Measurements from ENCODE around the gene FMO3.

FMO3 gene

DNA sequence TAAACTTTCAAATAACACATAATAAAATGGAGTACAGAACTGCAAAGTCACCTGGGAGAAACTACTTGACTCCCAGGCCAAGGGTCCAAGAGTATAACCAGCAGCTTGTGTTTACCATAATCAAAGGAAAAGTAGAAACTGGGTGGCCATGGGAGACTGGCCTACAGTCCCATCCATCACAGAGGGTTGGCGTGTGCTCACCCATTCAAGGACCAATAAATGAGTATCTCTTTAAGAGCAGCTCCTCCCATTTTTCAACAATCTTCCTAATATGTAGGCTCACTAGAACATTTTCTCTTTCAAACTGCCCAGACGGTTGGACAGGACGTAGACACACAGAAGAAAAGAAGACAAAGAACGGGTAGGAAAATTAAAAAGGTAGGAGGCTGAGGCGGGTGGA is at the start of gene FMO3:
Gene FMO3 (plus strand): TSS at position 302 of the 400 bp plus-strand sequence. CDS start 1,754 bp downstream, outside the sequence.
- ChIA-PET CTCF (interaction anchor here (1.9 kb wide), 1 partner anchor 9 kb away, joined by 9 read pairs; no protein-coding TSS in a partner anchor), POLR2A (no interaction called here)
- H3K4me3 ChIP-seq (ENCODE audit: low read depth, low read length): no peak within 1 kb of the TSS
- DNase-seq (ENCODE audit: low read depth, low spot score): no peak
- TF ChIP-seq, protein P1, sequence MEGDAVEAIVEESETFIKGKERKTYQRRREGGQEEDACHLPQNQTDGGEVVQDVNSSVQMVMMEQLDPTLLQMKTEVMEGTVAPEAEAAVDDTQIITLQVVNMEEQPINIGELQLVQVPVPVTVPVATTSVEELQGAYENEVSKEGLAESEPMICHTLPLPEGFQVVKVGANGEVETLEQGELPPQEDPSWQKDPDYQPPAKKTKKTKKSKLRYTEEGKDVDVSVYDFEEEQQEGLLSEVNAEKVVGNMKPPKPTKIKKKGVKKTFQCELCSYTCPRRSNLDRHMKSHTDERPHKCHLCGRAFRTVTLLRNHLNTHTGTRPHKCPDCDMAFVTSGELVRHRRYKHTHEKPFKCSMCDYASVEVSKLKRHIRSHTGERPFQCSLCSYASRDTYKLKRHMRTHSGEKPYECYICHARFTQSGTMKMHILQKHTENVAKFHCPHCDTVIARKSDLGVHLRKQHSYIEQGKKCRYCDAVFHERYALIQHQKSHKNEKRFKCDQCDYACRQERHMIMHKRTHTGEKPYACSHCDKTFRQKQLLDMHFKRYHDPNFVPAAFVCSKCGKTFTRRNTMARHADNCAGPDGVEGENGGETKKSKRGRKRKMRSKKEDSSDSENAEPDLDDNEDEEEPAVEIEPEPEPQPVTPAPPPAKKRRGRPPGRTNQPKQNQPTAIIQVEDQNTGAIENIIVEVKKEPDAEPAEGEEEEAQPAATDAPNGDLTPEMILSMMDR (IDR thresholded peaks at IDR 0.05; ENCODE audit: insufficient read depth, low read length, missing control alignments): no peak

DNA sequence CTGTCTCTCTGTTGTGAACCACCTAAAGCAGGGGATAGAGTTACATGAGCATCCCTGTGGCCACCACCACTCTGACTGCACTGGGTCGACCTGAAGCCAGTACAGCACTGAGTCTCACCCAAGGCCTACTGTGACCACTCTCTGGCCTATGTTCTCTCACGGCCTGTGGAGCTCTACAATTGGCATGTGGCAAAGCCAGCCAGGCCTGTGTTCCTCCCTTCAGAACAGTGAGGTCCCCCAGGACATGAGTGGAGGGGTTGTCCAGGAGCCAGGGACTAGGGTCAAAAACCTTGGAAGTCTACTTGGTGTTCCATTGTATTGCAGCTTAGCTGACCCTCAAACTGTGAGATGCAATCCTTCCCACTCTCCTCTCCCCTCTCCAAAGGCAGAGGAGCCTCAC is 42.7 kb upstream of the FMO3 start:
- ChIA-PET CTCF (no interaction called here), POLR2A (no interaction called here)
- DNase-seq (ENCODE audit: low read depth, low spot score): no peak
- H3K4me3 ChIP-seq (ENCODE audit: low read depth, low read length): no peak overlapping the region
- TF ChIP-seq, protein P1 (IDR thresholded peaks at IDR 0.05; ENCODE audit: insufficient read depth, low read length, missing control alignments): no peak

DNA sequence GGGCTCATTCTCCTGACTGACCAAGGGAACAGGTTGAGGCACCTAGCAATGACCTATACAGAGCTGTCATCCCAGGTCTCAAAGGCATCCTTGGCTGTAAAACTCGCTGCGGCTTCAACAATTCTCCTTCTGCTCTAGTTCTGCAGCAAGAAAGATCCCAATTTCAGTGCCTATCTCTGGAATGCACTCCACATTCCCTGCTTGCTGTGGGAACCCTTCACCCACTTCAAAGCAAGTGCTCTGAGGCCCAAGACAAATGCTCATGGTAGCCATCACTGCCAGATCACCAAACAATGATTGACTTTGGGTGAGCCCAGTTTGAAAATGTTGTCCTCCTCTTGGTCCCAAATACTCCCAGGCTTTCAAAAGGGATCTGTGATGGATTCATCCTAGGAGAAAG is 37.7 kb upstream of the FMO3 start:
- TF ChIP-seq, protein P1 (IDR thresholded peaks at IDR 0.05; ENCODE audit: insufficient read depth, low read length, missing control alignments): no peak
- ChIA-PET POLR2A (no interaction called here), CTCF (no interaction called here)
- no peak overlapping the region for H3K4me3 ChIP-seq (ENCODE audit: low read depth, low read length)
- DNase-seq (ENCODE audit: low read depth, low spot score): no peak

DNA sequence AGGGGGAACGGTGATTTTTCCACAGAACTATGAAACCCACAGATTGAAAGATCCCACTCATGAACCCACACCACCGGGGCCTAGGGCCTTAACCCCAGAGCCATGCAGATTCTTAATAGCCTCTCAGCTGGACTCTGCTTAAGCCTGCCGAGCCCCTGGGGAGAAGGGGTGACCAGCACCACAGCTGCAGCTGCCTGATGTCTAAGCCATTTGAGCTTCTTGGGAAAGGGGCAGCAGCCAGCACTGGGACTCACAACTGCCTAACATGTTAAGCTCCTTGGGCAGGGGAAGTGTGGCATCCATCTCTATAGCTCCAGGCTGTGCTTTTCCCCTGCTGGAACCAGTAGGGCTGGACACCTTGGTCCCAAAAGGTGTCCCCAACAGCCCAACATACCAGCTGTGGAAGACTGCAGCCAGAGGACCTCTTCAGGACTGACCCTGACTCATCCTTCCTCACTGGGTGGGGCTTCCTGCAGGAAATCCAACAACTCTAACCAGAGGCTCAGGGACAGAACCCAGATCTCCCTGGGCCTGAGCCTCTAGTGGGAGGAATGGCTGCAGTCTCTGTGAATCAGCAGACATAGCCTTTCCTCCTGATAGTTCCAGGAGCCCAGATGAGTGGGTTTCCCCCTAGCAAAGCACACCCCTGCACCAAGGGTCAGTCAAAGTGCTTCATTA is 34.6 kb upstream of the FMO3 start:
- no peak for DNase-seq (ENCODE audit: low read depth, low spot score)
- no peak overlapping the region for H3K4me3 ChIP-seq (ENCODE audit: low read depth, low read length)
- CTCF ChIA-PET: no interaction called here
- POLR2A ChIA-PET: no interaction called here
- TF ChIP-seq, protein P1 (IDR thresholded peaks at IDR 0.05; ENCODE audit: insufficient read depth, low read length, missing control alignments): no peak

DNA sequence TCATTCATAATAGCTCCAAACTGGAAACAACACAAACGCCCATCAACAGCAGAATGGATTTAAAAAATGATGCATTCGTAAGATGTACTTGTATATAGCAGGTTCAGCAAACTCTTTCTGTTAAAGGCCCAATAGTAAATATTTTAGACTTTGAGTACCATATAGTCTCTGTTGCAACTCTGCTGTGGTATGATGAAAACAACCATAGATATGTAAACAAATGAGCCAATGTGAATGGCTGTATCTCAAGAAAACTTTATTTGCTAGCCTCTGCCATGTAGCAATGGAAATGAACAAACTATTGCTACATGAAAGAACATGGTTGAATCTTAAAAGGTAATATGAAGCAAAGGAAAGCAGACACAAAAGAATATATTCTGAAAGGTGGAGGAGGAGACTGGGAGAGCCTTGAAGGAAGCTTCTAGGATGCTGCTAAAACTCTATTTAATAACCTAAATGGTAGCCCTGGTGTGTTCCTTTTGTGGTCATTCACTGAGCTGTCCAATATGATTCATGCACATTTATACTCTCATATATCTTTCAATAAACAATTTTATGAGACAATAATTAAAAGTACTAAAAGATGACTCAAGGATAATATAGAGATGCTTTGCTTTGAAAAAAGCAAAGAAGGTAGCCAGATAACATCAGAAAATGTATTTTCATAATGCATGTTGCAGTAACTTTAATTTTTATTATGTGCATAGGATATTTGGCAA is 29.1 kb upstream of the FMO3 start:
- DNase-seq (ENCODE audit: low read depth, low spot score): no peak
- TF ChIP-seq, protein P1 (IDR thresholded peaks at IDR 0.05; ENCODE audit: insufficient read depth, low read length, missing control alignments): no peak
- ChIA-PET CTCF (no interaction called here), POLR2A (no interaction called here)
- no peak overlapping the region for H3K4me3 ChIP-seq (ENCODE audit: low read depth, low read length)

DNA sequence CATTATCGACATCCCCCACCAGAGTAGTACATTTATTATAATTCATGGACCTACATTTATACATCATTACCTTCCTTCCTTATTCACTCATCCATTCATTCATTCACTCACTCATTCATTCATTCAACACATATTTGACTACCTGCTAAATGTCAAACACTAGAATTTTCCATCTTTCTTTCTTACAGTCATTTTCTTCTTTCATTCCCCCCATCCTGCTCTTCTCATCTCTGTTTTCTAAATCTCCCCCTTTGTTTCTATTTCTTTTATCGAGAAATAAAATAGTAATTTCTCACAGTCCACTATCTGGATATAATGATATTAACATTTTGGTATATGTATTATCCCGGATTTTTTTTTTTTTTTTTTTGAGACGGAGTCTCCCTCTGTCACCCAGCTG is 27.8 kb upstream of the FMO3 start:
- no peak for DNase-seq (ENCODE audit: low read depth, low spot score)
- TF ChIP-seq, protein P1 (IDR thresholded peaks at IDR 0.05; ENCODE audit: insufficient read depth, low read length, missing control alignments): no peak
- CTCF ChIA-PET: no interaction called here
- POLR2A ChIA-PET: no interaction called here
- no peak overlapping the region for H3K4me3 ChIP-seq (ENCODE audit: low read depth, low read length)
